ENCODE data around the gene TRIM67.
"Not testable (repeated sequence)": the region's sequence is repeated elsewhere in the genome, so short reads cannot be mapped to it uniquely, and the experiment has no call there.

TRIM67 gene

GRCh38 chr1:231161667-231162296, at the start of gene TRIM67:
Gene TRIM67, plus strand, starts transcription at chr1:231162058. Its CDS starts 912 bp downstream, at chr1:231162970.
- H3K27me3 Mint-ChIP-seq (ENCODE audit: low read depth): peaks cover 66% of the 10 kb centered on the region
- H3K36me3 Mint-ChIP-seq (ENCODE audit: low read depth): no peaks in the 10 kb centered on the region
- no peak within 1 kb of the TSS for H3K4me3 Mint-ChIP-seq
- H3K4me1 Mint-ChIP-seq (ENCODE audit: low read depth): no peaks in the 10 kb centered on the region
- no peaks in the 10 kb centered on the region for H3K9me3 Mint-ChIP-seq
- no peak for DNase-seq (ENCODE audit: low spot score)
- H3K27ac Mint-ChIP-seq: no peak within 1 kb of the TSS

- Mint-ChIP-seq H3K36me3 (ENCODE audit: low read depth) (no peaks in the 10 kb centered on the region), H3K4me1 (ENCODE audit: low read depth) (no peaks in the 10 kb centered on the region), H3K27me3 (ENCODE audit: low read depth) (peaks cover 18% of the 10 kb centered on the region), H3K27ac (no peak overlapping the region), H3K4me3 (no peak overlapping the region), H3K9me3 (no peaks in the 10 kb centered on the region)
- DNase-seq (ENCODE audit: low spot score): no peak
Measured at GRCh38 chr1:231116738-231117137, 45.1 kb upstream of the TRIM67 start.

- Mint-ChIP-seq H3K27me3 (ENCODE audit: low read depth) (peaks cover 9% of the 10 kb centered on the region), H3K27ac (no peak overlapping the region), H3K4me3 (no peak overlapping the region), H3K36me3 (ENCODE audit: low read depth) (no peaks in the 10 kb centered on the region), H3K4me1 (ENCODE audit: low read depth) (no peaks in the 10 kb centered on the region), H3K9me3 (no peaks in the 10 kb centered on the region)
- no peak for DNase-seq (ENCODE audit: low spot score)
Measured at GRCh38 chr1:231118704-231119453, 43.0 kb upstream of the TRIM67 start.

GRCh38 chr1:231121533-231121932, 40.3 kb upstream of the TRIM67 start:
- H3K4me3 Mint-ChIP-seq: no peak overlapping the region
- no peak overlapping the region for H3K27ac Mint-ChIP-seq
- no peaks in the 10 kb centered on the region for H3K9me3 Mint-ChIP-seq
- DNase-seq (ENCODE audit: low spot score): no peak
- H3K36me3 Mint-ChIP-seq (ENCODE audit: low read depth): no peaks in the 10 kb centered on the region
- H3K4me1 Mint-ChIP-seq (ENCODE audit: low read depth): no peaks in the 10 kb centered on the region
- peaks cover 6% of the 10 kb centered on the region for H3K27me3 Mint-ChIP-seq (ENCODE audit: low read depth)

- Mint-ChIP-seq H3K4me1 (ENCODE audit: low read depth) (no peaks in the 10 kb centered on the region), H3K27ac (no peak overlapping the region), H3K4me3 (no peak overlapping the region), H3K9me3 (peaks cover 3% of the 10 kb centered on the region), H3K27me3 (ENCODE audit: low read depth) (peaks cover 5% of the 10 kb centered on the region), H3K36me3 (ENCODE audit: low read depth) (no peaks in the 10 kb centered on the region)
- DNase-seq (ENCODE audit: low spot score): no peak
Measured at GRCh38 chr1:231122143-231122542, 39.7 kb upstream of the TRIM67 start.

- Mint-ChIP-seq H3K9me3 (peaks cover 4% of the 10 kb centered on the region), H3K27ac (no peak overlapping the region), H3K4me3 (no peak overlapping the region), H3K36me3 (ENCODE audit: low read depth) (no peaks in the 10 kb centered on the region), H3K27me3 (ENCODE audit: low read depth) (peaks cover 2% of the 10 kb centered on the region), H3K4me1 (ENCODE audit: low read depth) (no peaks in the 10 kb centered on the region)
- DNase-seq (ENCODE audit: low spot score): no peak
Measured at GRCh38 chr1:231124746-231125145, 37.1 kb upstream of the TRIM67 start.

GRCh38 chr1:231125972-231126580, 35.8 kb upstream of the TRIM67 start:
- Mint-ChIP-seq H3K27me3 (ENCODE audit: low read depth) (no peaks in the 10 kb centered on the region), H3K27ac (no peak overlapping the region), H3K4me1 (ENCODE audit: low read depth) (no peaks in the 10 kb centered on the region), H3K36me3 (ENCODE audit: low read depth) (no peaks in the 10 kb centered on the region), H3K4me3 (no peak overlapping the region), H3K9me3 (peaks cover 4% of the 10 kb centered on the region)
- no peak for DNase-seq (ENCODE audit: low spot score)

GRCh38 chr1:231127106-231127505, 34.8 kb upstream of the TRIM67 start:
- H3K4me1 Mint-ChIP-seq (ENCODE audit: low read depth); DNase-seq (ENCODE audit: low spot score); H3K27me3 Mint-ChIP-seq (ENCODE audit: low read depth); H3K36me3 Mint-ChIP-seq (ENCODE audit: low read depth); H3K4me3 Mint-ChIP-seq; H3K9me3 Mint-ChIP-seq; H3K27ac Mint-ChIP-seq: not testable (repeated sequence)

GRCh38 chr1:231128471-231128870, 33.4 kb upstream of the TRIM67 start:
- H3K36me3 Mint-ChIP-seq (ENCODE audit: low read depth); H3K4me3 Mint-ChIP-seq; H3K27me3 Mint-ChIP-seq (ENCODE audit: low read depth); H3K4me1 Mint-ChIP-seq (ENCODE audit: low read depth); H3K27ac Mint-ChIP-seq; H3K9me3 Mint-ChIP-seq; DNase-seq (ENCODE audit: low spot score): not testable (repeated sequence)

- no peak for DNase-seq (ENCODE audit: low spot score)
- no peak overlapping the region for H3K4me3 Mint-ChIP-seq
- H3K27ac Mint-ChIP-seq: no peak overlapping the region
- peaks cover 4% of the 10 kb centered on the region for H3K9me3 Mint-ChIP-seq
- no peaks in the 10 kb centered on the region for H3K36me3 Mint-ChIP-seq (ENCODE audit: low read depth)
- H3K4me1 Mint-ChIP-seq (ENCODE audit: low read depth): no peaks in the 10 kb centered on the region
- no peaks in the 10 kb centered on the region for H3K27me3 Mint-ChIP-seq (ENCODE audit: low read depth)
Measured at GRCh38 chr1:231130544-231130943, 31.3 kb upstream of the TRIM67 start.

- H3K4me3 Mint-ChIP-seq; H3K9me3 Mint-ChIP-seq; H3K27me3 Mint-ChIP-seq (ENCODE audit: low read depth); H3K27ac Mint-ChIP-seq; H3K36me3 Mint-ChIP-seq (ENCODE audit: low read depth); H3K4me1 Mint-ChIP-seq (ENCODE audit: low read depth); DNase-seq (ENCODE audit: low spot score): not testable (repeated sequence)
Measured at GRCh38 chr1:231132591-231132990, 29.3 kb upstream of the TRIM67 start.

GRCh38 chr1:231134624-231135023, 27.2 kb upstream of the TRIM67 start:
- no peak for DNase-seq (ENCODE audit: low spot score)
- H3K27me3 Mint-ChIP-seq (ENCODE audit: low read depth): peaks cover 2% of the 10 kb centered on the region
- no peak overlapping the region for H3K27ac Mint-ChIP-seq
- no peaks in the 10 kb centered on the region for H3K9me3 Mint-ChIP-seq
- no peak overlapping the region for H3K4me3 Mint-ChIP-seq
- H3K4me1 Mint-ChIP-seq (ENCODE audit: low read depth): peaks cover 4% of the 10 kb centered on the region
- H3K36me3 Mint-ChIP-seq (ENCODE audit: low read depth): no peaks in the 10 kb centered on the region

- H3K9me3 Mint-ChIP-seq: no peaks in the 10 kb centered on the region
- H3K36me3 Mint-ChIP-seq (ENCODE audit: low read depth): no peaks in the 10 kb centered on the region
- H3K4me1 Mint-ChIP-seq (ENCODE audit: low read depth): peaks cover 4% of the 10 kb centered on the region
- no peak for DNase-seq (ENCODE audit: low spot score)
- no peak overlapping the region for H3K4me3 Mint-ChIP-seq
- H3K27ac Mint-ChIP-seq: no peak overlapping the region
- H3K27me3 Mint-ChIP-seq (ENCODE audit: low read depth): peaks cover 14% of the 10 kb centered on the region
Measured at GRCh38 chr1:231138236-231138635, 23.6 kb upstream of the TRIM67 start.

- Mint-ChIP-seq H3K27ac (no peak overlapping the region), H3K9me3 (no peaks in the 10 kb centered on the region), H3K36me3 (ENCODE audit: low read depth) (no peaks in the 10 kb centered on the region), H3K4me1 (ENCODE audit: low read depth) (peaks cover 4% of the 10 kb centered on the region), H3K27me3 (ENCODE audit: low read depth) (peaks cover 18% of the 10 kb centered on the region), H3K4me3 (no peak overlapping the region)
- no peak for DNase-seq (ENCODE audit: low spot score)
Measured at GRCh38 chr1:231139125-231139649, 22.7 kb upstream of the TRIM67 start.
